GM19452 (cell line): ENCODE data around the gene PRR22.
A peak's percentile ranks its signal among the peaks of the same experiment; 100 is the strongest.

ENCODE experiments used
- ATAC-seq: cut with Tn5 transposase; IDR thresholded peaks from one replicate; pipeline ENCODE4 v1.9.1; 2021; ENCODE audit not compliant: unreplicated experiment

The PRR22 gene

GRCh38 chr19:5814123-5814851 is 29.7 kb upstream of the PRR22 start:
- no peak for ATAC-seq

DNA sequence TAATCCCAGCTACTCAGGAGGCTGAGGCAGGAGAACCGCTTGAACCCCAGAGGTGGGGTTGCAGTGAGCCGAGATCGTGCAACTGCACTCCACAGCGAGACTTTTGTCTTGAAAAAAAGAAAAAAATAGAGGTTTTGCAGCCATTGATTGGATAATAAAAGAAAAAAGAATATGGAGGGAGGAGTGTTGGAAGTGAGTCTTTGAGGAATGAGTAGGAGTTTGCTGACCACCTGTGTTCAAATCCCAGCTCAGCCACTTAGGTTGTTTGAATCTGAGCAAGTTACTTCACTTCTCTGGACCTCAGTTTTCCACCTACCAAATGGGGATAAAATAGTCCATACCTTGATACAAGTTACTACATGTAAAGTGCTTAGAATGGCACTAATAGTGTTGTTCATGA is 26.6 kb upstream of the PRR22 start:
- no peak for ATAC-seq

GRCh38 chr19:5809469-5809868 is 24.9 kb upstream of the PRR22 start:
- no peak for ATAC-seq

DNA sequence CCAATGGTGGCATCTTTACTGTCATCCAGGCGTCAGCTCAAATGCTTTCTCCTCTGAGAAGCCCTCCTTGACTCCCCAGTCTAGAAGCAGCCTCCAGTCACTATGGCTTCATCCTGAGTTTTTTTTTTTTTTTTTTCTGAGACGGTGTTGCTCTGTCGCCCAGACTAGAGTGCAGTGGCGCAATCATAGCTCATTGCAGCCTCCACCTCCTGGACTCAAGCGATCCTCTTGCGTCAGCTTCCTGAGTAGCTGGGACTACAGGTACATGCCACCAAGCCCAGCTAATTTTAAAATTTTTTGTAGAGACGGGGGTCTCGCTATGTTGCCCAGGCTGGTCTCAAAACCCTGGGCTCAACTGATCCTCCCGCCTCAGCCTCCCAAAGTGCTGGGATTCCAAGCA is 24.5 kb upstream of the PRR22 start:
- no peak for ATAC-seq

- ATAC-seq, result no peak
These were observed 23.7 kb upstream of the PRR22 start for GRCh38 chr19:5808120-5808816.

GRCh38 chr19:5806905-5807304 is 22.4 kb upstream of the PRR22 start:
- no peak for ATAC-seq

- no peak for ATAC-seq
These were observed 21.6 kb upstream of the PRR22 start for GRCh38 chr19:5806133-5806489.

DNA sequence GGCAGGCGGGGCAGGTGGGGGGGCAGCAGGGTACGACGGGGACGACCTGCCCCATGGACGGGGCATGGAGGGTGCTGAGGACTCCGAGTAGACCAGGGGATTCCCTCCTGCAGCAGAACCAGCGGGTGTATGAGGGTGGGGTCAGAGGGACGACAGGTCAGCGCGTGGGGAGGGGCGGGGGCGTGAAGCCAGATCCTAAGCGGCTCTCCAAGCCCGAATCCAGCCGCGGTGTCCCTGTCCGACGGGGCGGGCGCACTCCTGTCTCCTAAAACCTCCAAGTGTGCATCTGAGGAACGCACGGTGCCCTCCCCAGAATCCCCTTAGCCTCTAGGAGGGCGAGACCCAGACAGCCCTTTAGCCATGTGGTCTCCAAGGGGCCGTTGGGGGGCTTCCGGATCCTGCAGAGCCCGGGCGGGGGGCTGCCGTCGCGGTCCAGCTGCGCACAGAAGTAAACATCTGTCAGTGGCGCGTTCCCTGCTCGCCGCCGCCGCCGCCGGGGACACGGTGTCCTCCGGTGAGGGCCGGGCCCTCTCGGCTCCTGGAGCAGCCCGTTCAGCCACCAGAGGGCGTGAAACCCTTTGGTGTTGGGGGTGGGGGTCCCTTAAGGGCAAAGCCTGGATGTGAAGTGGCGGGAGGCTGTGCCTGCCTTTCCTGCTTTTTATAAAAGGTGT is 21.1 kb upstream of the PRR22 start:
- no peak for ATAC-seq

DNA sequence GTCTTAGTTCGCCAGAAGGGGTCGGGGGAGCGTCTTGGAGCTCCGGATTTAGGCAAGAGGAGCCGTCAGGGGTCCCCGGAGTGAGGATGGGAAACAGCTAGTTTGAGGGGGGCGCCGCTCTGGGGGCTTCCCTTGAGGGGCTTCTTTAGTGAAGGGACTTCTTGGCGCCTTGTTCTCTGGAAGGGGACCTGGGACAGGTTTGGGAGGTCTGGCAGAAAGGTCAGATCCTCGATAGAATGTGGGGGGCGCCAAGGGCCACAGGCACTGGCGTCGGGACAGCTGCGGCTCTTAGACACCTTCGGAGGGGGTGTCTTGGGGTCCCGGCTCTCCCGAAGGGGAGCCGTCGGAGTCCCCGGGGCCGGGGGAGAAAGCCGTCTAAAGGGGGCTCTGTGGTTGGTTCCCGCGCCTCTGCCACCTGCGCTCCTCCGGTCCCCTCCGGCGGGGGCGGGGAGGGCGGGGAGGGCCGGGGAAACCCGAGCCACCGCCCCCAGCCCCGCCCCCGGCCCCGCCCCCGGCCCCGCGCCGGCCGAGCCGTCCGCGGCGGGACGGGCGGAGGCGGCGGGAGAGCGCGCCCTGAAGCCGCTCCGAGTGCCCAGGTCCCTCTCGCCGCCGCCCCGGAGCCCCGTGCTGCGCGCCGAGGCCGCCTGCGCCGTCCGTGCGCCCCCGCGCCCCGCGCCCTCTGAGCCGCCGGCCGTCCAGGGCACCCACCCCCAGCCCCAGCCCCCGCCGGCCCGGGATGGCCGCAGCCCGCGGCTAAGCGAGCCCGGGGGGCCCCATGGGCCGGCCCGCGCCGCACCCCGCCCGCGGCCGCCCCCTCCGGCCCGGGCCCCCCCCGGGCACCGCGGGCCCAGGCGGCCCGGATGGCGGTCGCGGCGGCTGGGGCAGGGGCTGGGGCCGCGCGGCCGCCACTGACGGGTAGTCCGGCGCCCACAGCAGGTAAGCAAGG is 20.2 kb upstream of the PRR22 start, which contains the start of gene NRTN:
Gene NRTN (plus strand): TSS at position 552 of the 946 bp plus-strand sequence. CDS start 19,099 bp downstream, outside the sequence.
- ATAC-seq, result no peak

DNA sequence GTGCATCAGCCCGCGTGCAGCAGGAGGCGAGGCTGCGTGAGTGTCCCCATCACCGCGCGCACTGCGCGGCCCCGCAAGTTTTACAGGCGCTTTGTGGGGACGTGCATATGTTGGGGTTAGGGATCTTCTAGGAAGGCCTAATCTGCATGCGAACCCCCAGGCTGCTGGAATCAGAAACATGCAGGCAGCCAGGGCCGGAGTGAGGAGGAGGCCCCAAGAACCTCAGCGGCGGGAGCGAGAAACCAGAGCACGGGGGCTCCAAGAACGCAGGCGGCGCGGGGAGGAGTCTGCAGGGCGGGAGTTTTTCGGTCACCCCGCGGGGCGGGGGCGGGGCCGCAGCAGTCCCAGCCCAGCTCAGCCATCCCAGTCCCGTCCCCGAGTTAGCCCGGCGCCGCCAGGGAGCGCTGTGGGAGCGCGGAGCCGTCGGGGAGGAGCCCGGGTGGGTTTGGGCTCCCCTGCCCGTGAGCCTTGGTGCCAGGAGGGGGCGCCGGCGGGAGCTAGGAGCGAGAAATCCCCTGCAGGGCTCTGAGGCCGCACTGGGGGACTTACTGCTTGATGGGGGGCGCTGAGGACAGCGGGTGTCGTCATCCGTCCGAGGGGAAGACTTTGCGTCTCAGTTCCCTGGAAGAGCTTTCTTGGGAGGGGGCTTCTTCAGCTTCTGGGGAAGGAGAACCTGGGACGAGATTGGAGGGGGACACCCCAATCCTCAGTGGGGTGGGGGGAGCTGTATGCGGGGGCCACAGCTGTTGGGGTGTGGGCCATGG is 19.4 kb upstream of the PRR22 start:
- peak; percentile 55 for ATAC-seq

GRCh38 chr19:5803441-5803751 is 18.9 kb upstream of the PRR22 start:
- ATAC-seq, result no peak

- ATAC-seq, result no peak
These were observed 17.5 kb upstream of the PRR22 start for GRCh38 chr19:5801796-5802619.

- no peak for ATAC-seq
These were observed 16.1 kb upstream of the PRR22 start for GRCh38 chr19:5800361-5801270.

DNA sequence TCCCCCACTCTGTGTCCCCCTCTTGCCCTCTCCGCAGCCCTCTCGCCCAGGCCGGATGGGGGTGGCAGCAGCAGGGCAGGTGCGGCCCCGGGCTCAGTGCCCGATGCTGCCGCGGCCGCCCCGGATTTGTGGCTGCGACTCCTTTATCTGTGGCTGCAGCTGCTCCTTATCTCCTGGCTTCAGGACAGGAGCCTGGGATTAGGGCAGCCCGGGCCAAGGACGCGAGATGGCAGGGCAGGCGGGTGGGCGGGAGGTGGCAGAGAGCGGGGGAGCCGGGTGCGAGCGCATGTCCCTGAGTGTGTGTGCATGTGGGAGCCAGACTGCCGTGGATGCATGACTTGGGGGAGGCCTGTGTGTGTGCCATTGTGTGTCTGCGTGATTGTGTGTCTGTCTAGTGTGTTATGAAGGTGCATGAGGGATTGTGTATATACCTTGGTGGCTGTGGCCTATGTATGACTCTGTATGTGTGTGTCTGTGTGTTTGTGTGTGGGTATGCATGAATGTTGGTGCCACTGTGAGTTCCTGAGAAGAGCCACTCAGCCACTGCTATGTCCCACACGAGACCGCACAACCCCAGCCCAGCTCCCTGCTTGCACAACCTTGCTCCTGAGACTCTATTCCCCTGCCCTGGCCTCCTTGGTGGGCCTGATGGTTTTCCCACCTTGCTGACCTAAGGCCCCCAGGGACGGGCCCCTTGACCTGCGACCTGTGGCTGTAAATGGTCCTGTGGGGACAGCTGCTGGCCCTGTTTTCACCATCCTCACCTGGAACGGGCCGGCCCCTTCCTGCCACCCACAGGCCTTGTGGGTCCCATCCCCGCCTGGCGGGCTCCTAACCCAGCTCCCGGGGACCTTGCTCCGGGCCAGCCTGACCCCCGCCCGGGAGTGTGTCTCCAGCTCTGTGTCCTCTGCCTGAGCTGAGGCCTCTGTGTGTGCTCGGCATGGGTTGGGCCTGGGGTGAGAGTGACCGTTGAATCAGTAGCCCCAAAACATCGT is 15.0 kb upstream of the PRR22 start:
- no peak for ATAC-seq

DNA sequence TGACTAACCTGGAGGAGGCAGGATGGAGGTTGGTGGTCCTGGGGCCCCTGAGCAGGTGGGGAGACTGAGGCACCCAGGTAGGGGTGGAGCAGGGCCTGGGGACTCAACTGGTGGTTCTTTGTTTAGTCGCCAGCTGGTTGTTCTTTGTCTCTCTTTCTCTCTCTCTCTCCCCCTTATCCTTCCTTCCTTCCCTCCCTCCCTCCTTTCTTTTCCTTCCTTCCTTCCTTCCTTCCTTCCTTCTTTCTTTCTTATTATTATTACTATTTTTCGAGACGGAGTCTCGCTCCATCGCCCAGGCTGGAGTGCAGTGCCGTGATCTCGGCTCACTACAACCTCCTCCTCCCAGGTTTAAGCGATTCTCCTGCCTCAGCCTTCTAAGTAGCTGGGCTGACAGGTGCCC is 13.7 kb upstream of the PRR22 start:
- ATAC-seq, result no peak

- ATAC-seq, result no peak
These were observed 10.9 kb upstream of the PRR22 start for GRCh38 chr19:5795382-5795919.

DNA sequence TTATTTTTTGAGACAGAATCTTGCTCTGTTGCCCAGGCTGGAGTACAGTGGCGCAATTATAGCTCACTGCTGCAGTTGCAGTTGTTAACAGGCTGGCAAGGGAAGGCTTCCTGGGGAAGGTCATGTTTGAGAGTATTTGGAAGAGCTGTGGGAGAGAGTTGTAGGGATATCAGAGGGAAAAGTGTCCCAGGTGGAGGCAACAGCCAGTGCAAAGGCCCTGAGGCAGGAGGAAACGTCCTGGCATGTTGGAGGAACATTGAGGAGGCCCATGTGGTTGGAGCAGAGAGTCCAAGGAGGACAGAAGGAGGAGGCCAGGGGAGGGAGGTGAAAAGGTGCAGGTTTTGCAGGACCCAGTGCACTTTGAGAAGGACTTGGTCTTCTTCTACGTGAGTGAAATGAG is 8.6 kb upstream of the PRR22 start:
- no peak for ATAC-seq
